H9 (cell line): ENCODE data around the gene CLK3. TPM values are rescaled to one million over a fixed set of nuclear protein-coding genes. Genes with fewer than 3 reads are reported as not detected.

Experiments used
- DNase-seq: peaks from one replicate; pipeline ENCODE4 v3.0.0-alpha.2; 2017
- H2AFZ ChIP-seq: one replicate; pipeline ENCODE4 v1.6.1; 2013; ENCODE audit warnings: mild to moderate bottlenecking, low read length, control low read depth, moderate library complexity
- H2AK5ac ChIP-seq: 2 replicates; pipeline ENCODE4 v1.6.1; 2013; ENCODE audit warnings: low read length, control low read depth, mixed read lengths; ENCODE audit not compliant: insufficient read length
- H2BK120ac ChIP-seq: one replicate; pipeline ENCODE4 v1.6.1; 2013; ENCODE audit warnings: low read depth, mild to moderate bottlenecking, low read length, control low read depth, inconsistent platforms; ENCODE audit not compliant: poor library complexity, severe bottlenecking
- H2BK12ac ChIP-seq: 2 replicates; pipeline ENCODE4 v1.6.1; 2013; ENCODE audit warnings: low read length, control low read depth, mixed read lengths, low read depth; ENCODE audit not compliant: insufficient read length
- H2BK15ac ChIP-seq: 2 replicates; pipeline ENCODE4 v1.6.1; 2013; ENCODE audit warnings: low read depth, low read length, control low read depth
- H2BK20ac ChIP-seq: one replicate; pipeline ENCODE4 v1.6.1; 2013; ENCODE audit warnings: low read depth, mild to moderate bottlenecking, low read length, control low read depth, inconsistent platforms; ENCODE audit not compliant: poor library complexity, severe bottlenecking
- H2BK5ac ChIP-seq: 2 replicates; pipeline ENCODE4 v1.6.1; 2013; ENCODE audit warnings: low read length, control low read depth, mixed read lengths; ENCODE audit not compliant: insufficient read length
- H3K14ac ChIP-seq: 2 replicates; pipeline ENCODE4 v1.6.1; 2013; ENCODE audit warnings: low read length, control low read depth; ENCODE audit not compliant: insufficient read depth
- H3K18ac ChIP-seq: 2 replicates; pipeline ENCODE4 v1.6.1; 2013; ENCODE audit warnings: low read depth, mild to moderate bottlenecking, mixed read lengths, low read length, control low read depth; ENCODE audit not compliant: insufficient read length
- H3K23ac ChIP-seq: 2 replicates; pipeline ENCODE4 v1.6.1; 2013; ENCODE audit warnings: low read length, control low read depth, mixed read lengths, low read depth; ENCODE audit not compliant: insufficient read length
- H3K23me2 ChIP-seq: 2 replicates; pipeline ENCODE4 v1.6.1; 2013; ENCODE audit warnings: low read depth, mild to moderate bottlenecking, mixed read lengths, low read length, control low read depth; ENCODE audit not compliant: insufficient read length, poor library complexity, severe bottlenecking
- H3K27ac ChIP-seq: 2 replicates; pipeline ENCODE4 v1.5.1; 2013; ENCODE audit warnings: low read length, control low read depth, mixed read lengths, low read depth; ENCODE audit not compliant: insufficient read length
- H3K27me3 ChIP-seq: 2 replicates; pipeline ENCODE4 v1.6.1; 2013; ENCODE audit warnings: low read length, control low read depth, inconsistent platforms; ENCODE audit not compliant: insufficient read depth
- H3K4ac ChIP-seq: 2 replicates; pipeline ENCODE4 v1.6.1; 2013; ENCODE audit warnings: low read depth, mild to moderate bottlenecking, control low read depth, inconsistent platforms, low read length, moderate library complexity
- H3K4me1 ChIP-seq: 2 replicates; pipeline ENCODE4 v1.6.1; 2013; ENCODE audit warnings: low read length, control low read depth, inconsistent platforms; ENCODE audit not compliant: insufficient read depth
- H3K4me2 ChIP-seq: 2 replicates; pipeline ENCODE4 v1.6.1; 2013; ENCODE audit warnings: low read length, control low read depth, mixed read lengths; ENCODE audit not compliant: insufficient read length, insufficient read depth
- H3K56ac ChIP-seq: 2 replicates; pipeline ENCODE4 v1.6.1; 2013; ENCODE audit warnings: low read depth, mild to moderate bottlenecking, mixed read lengths, low read length, control low read depth; ENCODE audit not compliant: insufficient read length
- H3K79me1 ChIP-seq: 2 replicates; pipeline ENCODE4 v1.6.1; 2013; ENCODE audit warnings: low read depth, mild to moderate bottlenecking, moderate library complexity, low read length, control low read depth, inconsistent platforms; ENCODE audit not compliant: insufficient read depth, poor library complexity, severe bottlenecking
- H3K79me2 ChIP-seq: 2 replicates; pipeline ENCODE4 v1.6.1; 2013; ENCODE audit warnings: low read length, control low read depth, inconsistent platforms; ENCODE audit not compliant: insufficient read depth
- H3K9ac ChIP-seq: 2 replicates; pipeline ENCODE4 v1.6.1; 2013; ENCODE audit warnings: low read length, control low read depth, mixed read lengths; ENCODE audit not compliant: insufficient read length; ENCODE audit errors: extremely low read depth
- H3K9me3 ChIP-seq: one replicate; pipeline ENCODE4 v1.6.1; 2013; ENCODE audit warnings: low read depth, low read length, inconsistent platforms; ENCODE audit not compliant: control insufficient read depth
- H3T11ph ChIP-seq: one replicate; pipeline ENCODE4 v1.6.1; 2013; ENCODE audit warnings: mild to moderate bottlenecking, low read length, control low read depth, inconsistent platforms
- H4K20me1 ChIP-seq: one replicate; pipeline ENCODE4 v1.6.1; 2013; ENCODE audit not compliant: control insufficient read depth, insufficient read length, insufficient read depth
- H4K5ac ChIP-seq: 2 replicates; pipeline ENCODE4 v1.6.1; 2013; ENCODE audit warnings: low read depth, mild to moderate bottlenecking, mixed read lengths, low read length, control low read depth; ENCODE audit not compliant: insufficient read length
- H4K8ac ChIP-seq: replicated peaks from 2 replicates; pipeline ENCODE4 v1.6.1; 2013; ENCODE audit warnings: low read length, control low read depth, mixed read lengths, low read depth; ENCODE audit not compliant: insufficient read length
- H4K91ac ChIP-seq: 2 replicates; pipeline ENCODE4 v1.6.1; 2013; ENCODE audit warnings: low read depth, mild to moderate bottlenecking, moderate library complexity, mixed read lengths, low read length, control low read depth; ENCODE audit not compliant: insufficient read length
- H3K27ac Mint-ChIP-seq, 3 experiments: 2 replicates in 2 of 3; 3 replicates in 1 of 3; pipeline ENCODE4 v1.8.0; 2020 to 2021; ENCODE audit warnings: mixed read lengths in 3 of 3, mild to moderate bottlenecking in 1 of 3, moderate library complexity in 1 of 3
- H3K27me3 Mint-ChIP-seq: 2 replicates; pipeline ENCODE4 v1.8.0; 2021; ENCODE audit warnings: low read depth, mild to moderate bottlenecking, moderate library complexity, mixed read lengths
- H3K36me3 Mint-ChIP-seq, 3 experiments: 2 replicates in 2 of 3; 3 replicates in 1 of 3; pipeline ENCODE4 v1.8.0; 2020 to 2021; ENCODE audit warnings: low read depth in 3 of 3, mixed read lengths in 3 of 3; ENCODE audit not compliant: insufficient read depth in 1 of 3
- H3K4me1 Mint-ChIP-seq, 2 experiments: 2 replicates each; pipeline ENCODE4 v1.8.0; 2020; ENCODE audit warnings: mixed read lengths in 2 of 2
- H3K4me3 Mint-ChIP-seq, 2 experiments: 2 replicates in 1 of 2; 3 replicates in 1 of 2; pipeline ENCODE4 v1.8.0; 2020 to 2021; ENCODE audit warnings: mild to moderate bottlenecking in 2 of 2, mixed read lengths in 2 of 2, moderate library complexity in 1 of 2
- H3K9me3 Mint-ChIP-seq, 2 experiments: 2 replicates in 1 of 2; 3 replicates in 1 of 2; pipeline ENCODE4 v1.8.0; 2020; ENCODE audit warnings: mild to moderate bottlenecking in 2 of 2, mixed read lengths in 2 of 2, moderate library complexity in 1 of 2
- WGBS: extraction: QIAGEN DNeasy Blood & Tissue Kit; methylation state at CpG from one replicate; pipeline ENCODE4 v1.1.7; 2013; ENCODE audit warnings: missing lambda C conversion rate, low lambda C conversion rate, mixed read lengths; ENCODE audit not compliant: insufficient read length; ENCODE audit errors: extremely low coverage; 5-methylcytosine and 5-hydroxymethylcytosine counted together
- total RNA-seq: library from RNA; stranded (reverse); gene quantifications from 2 replicates; pipeline ENCODE4 v1.2.1, GENCODE V29; 2021
- TF ChIP-seq, protein P1 (sequence below): fragments of 200-600 bp; sonication (generic); conservative IDR thresholded peaks from 3 replicates; pipeline ENCODE4 v1.8.0; 2021; ENCODE audit warnings: antibody characterized with exemption, mild to moderate bottlenecking

Gene CLK3
- total RNA-seq, 1 experiment from 2014 or later, result 40.8 TPM

DNA sequence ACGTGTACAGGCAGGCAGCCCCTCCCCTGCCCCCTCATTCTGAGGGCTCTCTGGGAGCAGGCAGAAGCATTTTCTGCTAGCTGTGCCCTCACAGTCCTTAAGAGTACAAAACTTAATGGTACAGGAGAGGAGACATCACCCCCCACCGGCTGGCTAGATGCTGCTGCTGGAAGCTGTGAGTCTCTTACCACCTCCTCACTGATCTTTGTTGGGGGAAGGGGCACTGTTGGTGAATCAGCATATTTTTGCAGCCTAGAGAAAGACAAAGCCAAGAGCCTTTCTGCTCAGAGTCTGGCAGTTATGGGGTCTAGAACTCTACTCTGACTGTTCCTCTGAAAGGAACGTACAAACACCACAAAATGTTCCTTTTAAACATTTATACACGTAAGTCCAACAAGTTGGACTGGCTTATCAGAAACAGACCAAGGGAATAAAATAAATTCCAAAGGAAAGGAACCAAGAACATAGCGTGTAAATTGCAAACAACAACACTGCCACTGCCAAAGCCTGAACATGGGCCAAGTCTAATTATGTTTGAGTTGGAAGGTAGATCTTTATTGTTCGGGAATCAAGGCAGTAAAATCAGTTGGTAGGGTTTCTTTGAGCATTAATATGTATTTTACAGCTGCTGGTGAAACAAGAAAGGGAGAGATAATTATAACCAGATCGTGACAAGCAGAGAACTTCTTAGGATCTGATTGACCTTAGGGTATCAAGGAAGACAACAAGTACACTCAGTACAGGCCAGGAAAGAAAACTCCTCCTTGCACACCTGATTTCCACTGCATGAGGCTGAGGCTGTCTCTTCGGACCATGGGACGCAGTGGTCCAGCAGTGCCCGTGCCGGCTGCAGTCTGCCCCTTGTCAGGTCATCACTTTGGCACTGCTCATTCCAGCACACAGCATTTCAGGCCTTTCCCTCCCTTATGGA lies 27.4 kb downstream of the CLK3 start:
- Histone ChIP-seq H3K18ac (no peak overlapping the region), H3K56ac (no peak overlapping the region), H4K8ac (no peak overlapping the region), H2AFZ (no peak overlapping the region), H3K4ac (no peak overlapping the region), H4K5ac (no peak overlapping the region), H3K23ac (no peak overlapping the region), H2BK5ac (no peak overlapping the region), H2BK15ac (no peak overlapping the region), H3T11ph (no peak overlapping the region), H2BK20ac (no peak overlapping the region), H3K4me2 (no peak overlapping the region), H3K4me1 (peaks cover 11% of the 10 kb centered on the region), H3K9me3 (no peaks in the 10 kb centered on the region), H3K23me2 (no peaks in the 10 kb centered on the region), H3K14ac (no peak overlapping the region; the same call in 1 of the 2 replicates), H2BK120ac (no peak overlapping the region), H3K9ac (no peak overlapping the region), H4K91ac (no peak overlapping the region), H3K79me2 (no peaks in the 10 kb centered on the region; the same call in 1 of the 2 replicates), H3K27ac (no peak overlapping the region), H3K79me1 (no peaks in the 10 kb centered on the region), H2BK12ac (no peak overlapping the region), H4K20me1 (no peaks in the 10 kb centered on the region), H3K27me3 (no peaks in the 10 kb centered on the region), H2AK5ac (no peak overlapping the region)
- no peak for DNase-seq
- WGBS, result no CpG with 5 or more reads among the region's 11 CpGs
- peak overlapping the region; percentile 3 to 33; a peak in 2 of 5 replicates for H3K4me3 Mint-ChIP-seq
- TF ChIP-seq, protein P1, sequence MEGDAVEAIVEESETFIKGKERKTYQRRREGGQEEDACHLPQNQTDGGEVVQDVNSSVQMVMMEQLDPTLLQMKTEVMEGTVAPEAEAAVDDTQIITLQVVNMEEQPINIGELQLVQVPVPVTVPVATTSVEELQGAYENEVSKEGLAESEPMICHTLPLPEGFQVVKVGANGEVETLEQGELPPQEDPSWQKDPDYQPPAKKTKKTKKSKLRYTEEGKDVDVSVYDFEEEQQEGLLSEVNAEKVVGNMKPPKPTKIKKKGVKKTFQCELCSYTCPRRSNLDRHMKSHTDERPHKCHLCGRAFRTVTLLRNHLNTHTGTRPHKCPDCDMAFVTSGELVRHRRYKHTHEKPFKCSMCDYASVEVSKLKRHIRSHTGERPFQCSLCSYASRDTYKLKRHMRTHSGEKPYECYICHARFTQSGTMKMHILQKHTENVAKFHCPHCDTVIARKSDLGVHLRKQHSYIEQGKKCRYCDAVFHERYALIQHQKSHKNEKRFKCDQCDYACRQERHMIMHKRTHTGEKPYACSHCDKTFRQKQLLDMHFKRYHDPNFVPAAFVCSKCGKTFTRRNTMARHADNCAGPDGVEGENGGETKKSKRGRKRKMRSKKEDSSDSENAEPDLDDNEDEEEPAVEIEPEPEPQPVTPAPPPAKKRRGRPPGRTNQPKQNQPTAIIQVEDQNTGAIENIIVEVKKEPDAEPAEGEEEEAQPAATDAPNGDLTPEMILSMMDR, result no peak
- no peaks in the 10 kb centered on the region for H3K9me3 Mint-ChIP-seq
- no peaks in the 10 kb centered on the region for H3K27me3 Mint-ChIP-seq
- peak overlapping the region; percentile 20 to 91 (median 78) for H3K27ac Mint-ChIP-seq
- H3K36me3 Mint-ChIP-seq, result peaks cover 5 to 23% (median 19%) of the 10 kb centered on the region in 3 experiments; a peak in 6 of 7 replicates
- peaks cover 23 to 27% of the 10 kb centered on the region in 2 experiments for H3K4me1 Mint-ChIP-seq
